GM19463 (cell line): Measurements from ENCODE around the gene PRKN.

Source experiments
- ATAC-seq: cut with Tn5 transposase; IDR thresholded peaks from one replicate; pipeline ENCODE4 v1.9.1; 2021; ENCODE audit warnings: mild to moderate bottlenecking, moderate library complexity; ENCODE audit not compliant: unreplicated experiment

PRKN gene

GRCh38 chr6:161598896-161599295, 1128.7 kb downstream of the PRKN start:
- no peak for ATAC-seq

- ATAC-seq = no peak
These were observed 1130.6 kb downstream of the PRKN start for GRCh38 chr6:161596807-161597520.

- ATAC-seq = no peak
These were observed 1133.2 kb downstream of the PRKN start for GRCh38 chr6:161594412-161594811.

GRCh38 chr6:161590961-161591627, 1136.5 kb downstream of the PRKN start:
- no peak for ATAC-seq

- ATAC-seq = no peak
These were observed 1140.7 kb downstream of the PRKN start for GRCh38 chr6:161586887-161587286.

GRCh38 chr6:161584621-161585340, 1142.8 kb downstream of the PRKN start:
- no peak for ATAC-seq

GRCh38 chr6:161584051-161584450, 1143.5 kb downstream of the PRKN start:
- no peak for ATAC-seq

GRCh38 chr6:161583584-161583983, 1144.0 kb downstream of the PRKN start:
- no peak for ATAC-seq

GRCh38 chr6:161578478-161578877, 1149.1 kb downstream of the PRKN start:
- ATAC-seq = no peak

- ATAC-seq = no peak
These were observed 1151.9 kb downstream of the PRKN start for GRCh38 chr6:161575523-161576254.

GRCh38 chr6:161568885-161569456, 1158.6 kb downstream of the PRKN start:
- ATAC-seq = no peak

GRCh38 chr6:161564952-161565351, 1162.6 kb downstream of the PRKN start:
- no peak for ATAC-seq

- ATAC-seq = no peak
These were observed 1165.7 kb downstream of the PRKN start for GRCh38 chr6:161561908-161562307.

GRCh38 chr6:161557333-161558107, 1170.0 kb downstream of the PRKN start:
- no peak for ATAC-seq

GRCh38 chr6:161554883-161555282, 1172.7 kb downstream of the PRKN start:
- ATAC-seq = no peak

GRCh38 chr6:161549977-161550655, 1177.5 kb downstream of the PRKN start:
- ATAC-seq = no peak

- no peak for ATAC-seq
These were observed 1178.8 kb downstream of the PRKN start for GRCh38 chr6:161548713-161549296.

GRCh38 chr6:161547617-161548016, 1179.9 kb downstream of the PRKN start:
- ATAC-seq = no peak

GRCh38 chr6:161546632-161547031, 1180.9 kb downstream of the PRKN start:
- ATAC-seq = no peak
